Endothelial cell of umbilical vein (primary cell): ENCODE results near the gene MGAT5. TPM values are rescaled to one million over a fixed set of nuclear protein-coding genes. Genes with fewer than 3 reads are reported as not detected.

Experiments
- BruUV-seq: library from RNA; stranded (reverse); fragments of 400-500 nt; replicated peaks from 2 replicates; lab custom pipeline; 2021; lab: Mats Ljungman, UMichigan
- CTCF ChIA-PET: fragments of 300-600, 350-600 bp; sonication (Branson Sonifier 250); formaldehyde crosslinking; loops from one replicate; lab custom pipeline; 2021; ENCODE audit warnings: antibody characterized with exemption, inconsistent platforms; lab: Charles Lee
- POLR2A ChIA-PET: fragments of 300-600, 350-600 bp; sonication (Branson Sonifier 250); formaldehyde crosslinking; loops from one replicate; lab custom pipeline; 2021; ENCODE audit warnings: antibody characterized with exemption, inconsistent platforms; lab: Charles Lee
- DNase-seq: peaks from one replicate; pipeline ENCODE4 v3.0.0-alpha.2; 2011; ENCODE audit warnings: low read depth, low spot score
- FAIRE-seq: peaks from 2 replicates; lab custom pipeline; 2011; peaks lifted over from hg19 to GRCh38; lab: Jason Lieb, UNC
- H2AFZ ChIP-seq: 2 replicates; pipeline ENCODE4 v1.6.0; 2012; ENCODE audit warnings: low read depth, low read length, control low read depth, inconsistent platforms
- H3K27ac ChIP-seq: 2 replicates; pipeline ENCODE4 v1.5.1; 2011; ENCODE audit warnings: low read depth, mild to moderate bottlenecking, control low read depth, low read length, moderate library complexity; ENCODE audit not compliant: insufficient read depth
- H3K27me3 ChIP-seq, 2 experiments: 2 replicates each; pipeline versions ENCODE4 v1.6.0 to v1.6.1; 2011; ENCODE audit warnings: low read length in 2 of 2, mixed read lengths in 1 of 2; ENCODE audit not compliant: control insufficient read depth in 2 of 2, insufficient read depth in 2 of 2
- H3K36me3 ChIP-seq, 2 experiments: 2 replicates in 1 of 2; 3 replicates in 1 of 2; pipeline ENCODE4 v1.5.1; 2011; ENCODE audit warnings: low read length in 2 of 2, mild to moderate bottlenecking in 1 of 2, moderate library complexity in 1 of 2; ENCODE audit not compliant: control insufficient read depth in 2 of 2, insufficient read depth in 2 of 2; ENCODE audit errors: extremely low read depth in 1 of 2
- H3K4me1 ChIP-seq: 3 replicates; pipeline ENCODE4 v1.5.1; 2011; ENCODE audit warnings: mild to moderate bottlenecking, low read length; ENCODE audit not compliant: control insufficient read depth, insufficient read depth; ENCODE audit errors: extremely low read depth
- H3K4me2 ChIP-seq: 2 replicates; pipeline ENCODE4 v1.6.1; 2011; ENCODE audit warnings: low read length, control low read depth, mixed read lengths; ENCODE audit not compliant: insufficient read depth
- H3K4me3 ChIP-seq, 3 experiments: fragments of 200-600 bp in 1 of 3; sonication (generic), shearing (Covaris generic) in 1 of 3; replicated peaks in 1 of 3; 2 replicates each; pipeline ENCODE4 v1.5.1; 2011 to 2016; ENCODE audit warnings: control low read depth in 3 of 3, low read length in 3 of 3, mild to moderate bottlenecking in 2 of 3, inconsistent platforms in 1 of 3, low read depth in 1 of 3, moderate library complexity in 1 of 3; ENCODE audit not compliant: insufficient read depth in 1 of 3
- H3K79me2 ChIP-seq: 2 replicates; pipeline ENCODE4 v1.6.0; 2012; ENCODE audit warnings: low read length, inconsistent platforms; ENCODE audit not compliant: control insufficient read depth, insufficient read depth
- H3K9ac ChIP-seq: replicated peaks from 2 replicates; pipeline ENCODE3; 2011; ENCODE audit warnings: low read length, control low read depth; ENCODE audit not compliant: insufficient read depth; ENCODE audit errors: extremely low read depth
- H3K9me1 ChIP-seq: replicated peaks from 3 replicates; pipeline ENCODE4 v1.6.0; 2011; ENCODE audit warnings: mild to moderate bottlenecking, low read length; ENCODE audit not compliant: control insufficient read depth, insufficient read depth; ENCODE audit errors: extremely low read depth
- H3K9me3 ChIP-seq: replicated peaks from 2 replicates; pipeline ENCODE4 v1.5.1; 2012; ENCODE audit warnings: low read length, inconsistent platforms; ENCODE audit not compliant: control insufficient read depth, insufficient read depth
- H4K20me1 ChIP-seq: replicated peaks from 2 replicates; pipeline ENCODE3; 2011; ENCODE audit warnings: mild to moderate bottlenecking, low read length; ENCODE audit not compliant: control insufficient read depth, insufficient read depth; ENCODE audit errors: extremely low read depth
- CTCF ChIP-seq, 2 donors: IDR thresholded peaks; 1 replicate in 1 of 2; 2 replicates in 1 of 2; pipeline ENCODE4 v1.5.1; 2011; ENCODE audit warnings: low read length in 2 of 2, mild to moderate bottlenecking in 2 of 2, moderate library complexity in 2 of 2, control low read depth in 1 of 2, inconsistent platforms in 1 of 2, low read depth in 1 of 2; ENCODE audit not compliant: insufficient read depth in 1 of 2; ENCODE audit errors: extremely low read depth in 1 of 2
- EZH2 ChIP-seq: IDR thresholded peaks from 2 replicates; pipeline ENCODE4 v1.6.1; 2012; ENCODE audit warnings: borderline replicate concordance, low read depth, mild to moderate bottlenecking, moderate library complexity, low read length, inconsistent platforms; ENCODE audit not compliant: severe bottlenecking
- FOS ChIP-seq: IDR thresholded peaks from 2 replicates; pipeline ENCODE4 v1.6.1; 2011; ENCODE audit warnings: mild to moderate bottlenecking, low read length, moderate library complexity, borderline replicate concordance; ENCODE audit not compliant: insufficient read depth
- GATA2 ChIP-seq: IDR thresholded peaks from 2 replicates; pipeline ENCODE4 v1.7.0; 2011; ENCODE audit warnings: low read depth, mild to moderate bottlenecking, moderate library complexity, mixed read lengths, low read length; ENCODE audit not compliant: insufficient read length, insufficient read depth
- JUN ChIP-seq: IDR thresholded peaks from 2 replicates; pipeline ENCODE4 v1.6.1; 2011; ENCODE audit warnings: borderline replicate concordance, low read depth; ENCODE audit not compliant: insufficient read length, insufficient read depth
- MAX ChIP-seq: IDR thresholded peaks from 2 replicates; pipeline ENCODE4 v1.6.1; 2011; ENCODE audit not compliant: insufficient read depth, insufficient read length
- MYC ChIP-seq: IDR thresholded peaks from one replicate; pipeline ENCODE4 v1.6.1; 2011; ENCODE audit warnings: mild to moderate bottlenecking, low read depth, low read length
- POLR2A ChIP-seq: IDR thresholded peaks from 2 replicates; pipeline ENCODE4 v1.6.1; 2012; ENCODE audit warnings: low read depth, mild to moderate bottlenecking, control low read depth, low read length
- POLR2AphosphoS5 ChIP-seq: IDR thresholded peaks from 2 replicates; pipeline ENCODE4 v1.6.1; 2012; ENCODE audit warnings: low read depth, mild to moderate bottlenecking, control low read depth, low read length, moderate library complexity; ENCODE audit not compliant: insufficient read depth
- dilution Hi-C: fragments of 300-500 bp; cut with MboI; formaldehyde crosslinking; loops from one replicate; pipeline ENCODE4 v1.15.0; 2019; ENCODE audit warnings: low sequenced_read_pairs; ENCODE audit not compliant: extremely low pct_ligation_motif_present
- intact Hi-C: fragments of 100-400 bp; cut with micrococcal nuclease; formaldehyde crosslinking; loops from one replicate; pipeline ENCODE4 v1.10.0; 2022
- polyA plus RNA-seq, 4 experiments: library from polyadenylated mRNA; depleted of rRNA in 3 of 4; stranded (reverse) in 3 of 4; unstranded in 1 of 4; fragments of >200 nt; gene quantifications; 2 replicates each; pipeline versions ENCODE4 v1.2.1 to v1.2.3, GENCODE V29; 2011 to 2012; ENCODE audit warnings: missing spikeins in 1 of 4
- total RNA-seq: library from RNA; stranded (reverse); gene quantifications from 2 replicates; pipeline ENCODE4 v1.2.3, GENCODE V29; 2021

The MGAT5 gene
- total and polyA plus RNA-seq, 2 donors (not counting 3 experiments of a cell fraction or from before 2014, with no cell fraction given) = 17.7 to 84.1 TPM

GRCh38 chr2:134381141-134381540 lies 127.3 kb downstream of the MGAT5 start:
- no peaks in the 10 kb centered on the region for H4K20me1 ChIP-seq
- H2AFZ ChIP-seq = no peak overlapping the region
- H3K9ac ChIP-seq = no peak overlapping the region
- FAIRE-seq (no peak), DNase-seq (no peak)
- BruUV-seq = no TSS peak
- dilution Hi-C loops = no loop called here
- no peaks in the 10 kb centered on the region for H3K9me1 ChIP-seq
- no peaks in the 10 kb centered on the region for H3K27me3 ChIP-seq
- peaks cover 6% of the 10 kb centered on the region for H3K4me1 ChIP-seq
- H3K4me3 ChIP-seq = no peak overlapping the region
- no peaks in the 10 kb centered on the region for H3K9me3 ChIP-seq
- H3K36me3 ChIP-seq = no peaks in the 10 kb centered on the region
- TF ChIP-seq MAX (no peak), POLR2AphosphoS5 (no peak), CTCF (IDR thresholded peaks at IDR 0.05; ENCODE audit: extremely low read depth in 1 of 2, insufficient read depth in 1 of 2, low read depth in 1 of 2, low read length in 2 of 2) (no peak), JUN (no peak), EZH2 (no peak), MYC (no peak), GATA2 (no peak), FOS (no peak), POLR2A (no peak)
- H3K4me2 ChIP-seq = no peak overlapping the region
- ChIA-PET CTCF (interaction anchor here (0.7 to 13.7 kb wide), 4 partner anchors 11 to 70 kb away, joined by 3 to 234 read pairs (median 72); no protein-coding TSS in a partner anchor), POLR2A (no interaction called here)
- H3K27ac ChIP-seq = no peak overlapping the region
- intact Hi-C loops = no loop called here
- H3K79me2 ChIP-seq = no peaks in the 10 kb centered on the region
